Posterior vena cava (tissue), 2 donors: Measurements from ENCODE around the gene UHRF2. TPM values are rescaled to one million over a fixed set of nuclear protein-coding genes. Genes with fewer than 3 reads are reported as not detected.
"Not testable (repeated sequence)": the region's sequence is repeated elsewhere in the genome, so short reads cannot be mapped to it uniquely, and the experiment has no call there.

Experiments
- DNase-seq: peaks from one replicate; pipeline ENCODE4 v3.0.0-alpha.2; 2020; ENCODE audit warnings: low spot score
- intact Hi-C, 2 donors: fragments of 100-400 bp; cut with DNase I; formaldehyde crosslinking; loops; one replicate each; pipeline versions ENCODE4 v1.14.1 to v1.14.2; 2022 to 2023
- long read RNA-seq, 2 donors: library from polyadenylated mRNA; unstranded; transcript quantifications; one replicate each; pipeline ENCODE4 v2.0.0, GENCODE V29; 2020 to 2021
- total RNA-seq, 2 donors: library from RNA; stranded (reverse); fragmentation: NEBNext Ultra II Directional; extraction: Animal tissue kit (Norgen Biotek cat#: 25700); gene quantifications; one replicate each; pipeline ENCODE4 v1.2.1, GENCODE V29; 2021
- donor health status: DM: yes; HTN: yes; CAD: no.
- donor health status: DM: yes; HTN: yes; CAD: no.

UHRF2 gene, protein sequence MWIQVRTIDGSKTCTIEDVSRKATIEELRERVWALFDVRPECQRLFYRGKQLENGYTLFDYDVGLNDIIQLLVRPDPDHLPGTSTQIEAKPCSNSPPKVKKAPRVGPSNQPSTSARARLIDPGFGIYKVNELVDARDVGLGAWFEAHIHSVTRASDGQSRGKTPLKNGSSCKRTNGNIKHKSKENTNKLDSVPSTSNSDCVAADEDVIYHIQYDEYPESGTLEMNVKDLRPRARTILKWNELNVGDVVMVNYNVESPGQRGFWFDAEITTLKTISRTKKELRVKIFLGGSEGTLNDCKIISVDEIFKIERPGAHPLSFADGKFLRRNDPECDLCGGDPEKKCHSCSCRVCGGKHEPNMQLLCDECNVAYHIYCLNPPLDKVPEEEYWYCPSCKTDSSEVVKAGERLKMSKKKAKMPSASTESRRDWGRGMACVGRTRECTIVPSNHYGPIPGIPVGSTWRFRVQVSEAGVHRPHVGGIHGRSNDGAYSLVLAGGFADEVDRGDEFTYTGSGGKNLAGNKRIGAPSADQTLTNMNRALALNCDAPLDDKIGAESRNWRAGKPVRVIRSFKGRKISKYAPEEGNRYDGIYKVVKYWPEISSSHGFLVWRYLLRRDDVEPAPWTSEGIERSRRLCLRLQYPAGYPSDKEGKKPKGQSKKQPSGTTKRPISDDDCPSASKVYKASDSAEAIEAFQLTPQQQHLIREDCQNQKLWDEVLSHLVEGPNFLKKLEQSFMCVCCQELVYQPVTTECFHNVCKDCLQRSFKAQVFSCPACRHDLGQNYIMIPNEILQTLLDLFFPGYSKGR
- total RNA-seq, result 10 to 100 TPM; 36.2 to 41.0 TPM
- long read RNA-seq, donor 1, partial matches to known transcripts, result 1 of 7 reads
- long read RNA-seq, donor 1, other reads (novel, unspliced or antisense), result 5 of 7 reads
- long read RNA-seq, donor 2, partial matches to known transcripts, result 4 of 5 reads
- long read RNA-seq, donor 2, other reads (novel, unspliced or antisense), result 0 of 5 reads

DNA sequence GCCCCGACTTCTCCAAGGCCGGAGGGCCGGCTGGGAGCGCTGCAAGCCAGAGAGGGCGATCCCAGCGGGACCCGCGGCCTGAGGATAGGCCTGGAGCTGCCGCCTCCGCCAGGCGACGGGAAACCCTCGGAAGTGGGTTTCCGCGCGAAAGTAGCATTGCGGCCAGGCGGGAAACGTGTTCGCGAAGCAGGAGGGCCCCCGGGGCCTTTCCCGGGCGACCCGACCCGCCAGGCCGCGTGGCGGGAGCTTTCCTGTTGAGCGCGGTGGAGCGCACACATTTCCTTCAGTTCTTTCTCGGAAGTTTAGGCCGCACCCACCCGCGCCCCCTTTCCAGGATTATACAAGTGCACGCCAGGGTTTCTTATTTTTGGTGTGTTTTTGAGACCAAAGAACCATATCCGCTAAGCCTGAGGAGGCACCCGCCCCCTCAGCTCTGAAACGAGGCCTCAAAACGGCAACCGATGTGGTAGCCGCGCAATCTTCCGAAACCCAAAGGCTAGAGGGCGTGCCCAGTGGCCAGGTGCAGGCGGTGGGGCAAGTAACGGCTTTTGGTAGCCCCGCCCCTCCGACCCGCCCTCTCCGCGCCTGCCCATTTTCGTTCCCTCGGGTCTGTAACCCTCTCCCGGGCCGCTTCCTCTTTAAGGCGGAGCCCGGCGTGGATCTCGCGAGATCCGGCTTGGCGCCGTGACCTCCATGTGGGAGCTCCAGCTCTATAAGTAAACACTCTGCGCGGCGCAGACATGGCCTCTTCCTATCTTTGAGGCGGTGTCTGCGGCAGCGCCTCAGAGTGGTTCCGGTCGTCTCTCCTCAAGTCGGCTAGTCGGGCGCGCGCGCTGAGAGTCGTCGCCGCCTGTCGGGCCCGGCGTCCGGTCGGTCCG lies at the start of gene UHRF2:
UHRF2 (plus strand) TSS at position 713 of the 878 bp plus-strand sequence. CDS start 292 bp downstream, outside the sequence.
- DNase-seq, result peak; percentile 100
- intact Hi-C loops, result no loop called here

DNA sequence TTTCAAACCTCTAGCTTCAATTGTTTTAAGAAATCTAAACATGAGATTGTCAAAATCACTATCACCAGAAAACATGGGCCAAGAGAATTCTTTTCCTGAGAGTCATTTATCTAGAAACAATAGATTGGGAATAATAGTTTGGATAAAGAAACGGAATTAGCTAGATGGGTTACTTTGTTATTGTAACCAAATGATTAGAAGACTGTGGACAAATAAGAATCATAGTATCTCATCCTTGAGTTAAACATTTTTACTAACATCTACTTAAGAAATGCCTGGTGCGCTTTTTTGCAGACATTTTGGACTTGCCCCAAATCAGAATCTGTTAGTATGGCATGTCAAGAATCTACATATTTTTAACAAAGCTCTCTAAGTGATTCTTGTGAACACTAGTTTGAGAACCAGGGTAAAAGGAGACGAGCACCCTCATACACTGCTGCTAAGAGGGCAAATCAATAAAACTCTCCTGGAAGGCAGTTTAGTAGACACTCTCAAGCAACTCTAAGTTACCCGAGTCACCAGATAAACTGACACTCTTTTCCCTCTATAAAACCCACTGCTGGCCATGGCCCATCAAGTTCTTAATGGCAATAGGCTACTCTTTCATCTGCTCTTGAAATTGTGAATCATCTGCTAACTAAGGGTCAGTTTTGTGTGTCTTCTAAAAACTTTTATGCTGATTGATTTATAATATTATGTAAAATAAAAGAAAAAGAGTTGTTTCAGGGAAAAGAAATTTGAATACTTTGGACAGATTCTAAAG lies 45.7 kb upstream of the UHRF2 start:
- intact Hi-C loops, result no loop called here

DNA sequence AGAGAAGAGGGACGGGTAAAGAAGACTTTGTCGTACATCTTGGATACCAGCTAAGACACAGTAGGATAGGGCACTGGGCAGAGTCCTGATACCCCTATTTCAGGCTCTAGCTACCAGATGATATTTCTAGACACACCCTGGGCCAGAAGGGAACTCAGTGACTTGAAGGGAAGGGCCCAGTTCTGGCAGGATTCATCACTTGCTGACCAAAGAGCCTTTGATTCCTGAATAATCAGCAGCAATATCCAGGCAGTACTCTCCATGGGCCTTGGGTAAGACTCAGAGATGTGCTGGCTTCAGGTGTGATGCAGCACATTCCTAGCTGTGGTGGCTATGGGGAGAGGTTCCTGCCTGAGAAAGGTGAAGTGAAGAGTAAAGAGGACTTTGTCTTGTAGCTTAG lies 44.2 kb upstream of the UHRF2 start:
- intact Hi-C loops, result no loop called here
- no peak for DNase-seq

More for the DNA sequence above, 45.7 kb upstream of the UHRF2 start:
- no peak for DNase-seq

DNA sequence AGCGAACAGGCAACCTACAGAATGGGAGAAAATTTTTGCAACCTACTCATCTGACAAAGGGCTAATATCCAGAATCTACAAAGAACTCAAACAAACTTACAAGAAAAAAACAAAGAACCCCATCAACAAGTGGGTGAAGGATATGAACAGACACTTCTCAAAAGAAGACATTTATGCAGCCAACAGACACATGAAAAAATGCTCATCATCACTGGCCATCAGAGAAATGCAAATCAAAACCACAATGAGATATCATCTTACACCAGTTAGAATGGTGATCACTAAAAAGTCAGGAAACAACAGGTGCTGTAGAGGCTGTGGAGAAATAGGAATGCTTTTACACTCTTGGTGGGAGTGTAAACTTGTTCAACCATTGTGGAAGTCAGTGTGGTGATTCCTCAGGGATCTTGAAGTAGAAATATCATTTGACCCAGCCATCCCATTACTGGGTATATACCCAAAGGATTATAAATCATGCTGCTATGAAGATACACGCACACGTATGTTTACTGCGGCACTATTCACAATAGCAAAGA lies 31.5 kb upstream of the UHRF2 start:
- DNase-seq, intact Hi-C loops: not testable (repeated sequence)

DNA sequence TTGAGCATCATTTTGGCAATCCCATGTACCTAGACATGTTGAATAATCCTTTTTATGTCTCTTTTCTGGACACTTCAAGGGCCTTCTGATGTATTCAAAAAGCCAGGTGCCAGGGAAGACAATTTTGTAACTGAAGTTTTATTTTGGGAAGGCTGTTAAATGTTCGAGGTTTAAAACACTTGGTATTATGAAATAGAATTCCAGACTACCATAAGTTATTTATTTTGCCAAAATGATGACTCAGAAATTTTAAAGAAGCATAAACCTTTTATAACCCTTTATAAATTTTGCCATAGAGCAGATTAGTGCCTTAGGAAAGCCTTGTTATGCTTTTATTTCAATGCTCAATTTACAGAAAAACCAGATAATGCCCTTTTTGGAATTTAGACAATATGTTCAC lies 30.3 kb upstream of the UHRF2 start:
- no peak for DNase-seq
- intact Hi-C loops, result no loop called here

DNA sequence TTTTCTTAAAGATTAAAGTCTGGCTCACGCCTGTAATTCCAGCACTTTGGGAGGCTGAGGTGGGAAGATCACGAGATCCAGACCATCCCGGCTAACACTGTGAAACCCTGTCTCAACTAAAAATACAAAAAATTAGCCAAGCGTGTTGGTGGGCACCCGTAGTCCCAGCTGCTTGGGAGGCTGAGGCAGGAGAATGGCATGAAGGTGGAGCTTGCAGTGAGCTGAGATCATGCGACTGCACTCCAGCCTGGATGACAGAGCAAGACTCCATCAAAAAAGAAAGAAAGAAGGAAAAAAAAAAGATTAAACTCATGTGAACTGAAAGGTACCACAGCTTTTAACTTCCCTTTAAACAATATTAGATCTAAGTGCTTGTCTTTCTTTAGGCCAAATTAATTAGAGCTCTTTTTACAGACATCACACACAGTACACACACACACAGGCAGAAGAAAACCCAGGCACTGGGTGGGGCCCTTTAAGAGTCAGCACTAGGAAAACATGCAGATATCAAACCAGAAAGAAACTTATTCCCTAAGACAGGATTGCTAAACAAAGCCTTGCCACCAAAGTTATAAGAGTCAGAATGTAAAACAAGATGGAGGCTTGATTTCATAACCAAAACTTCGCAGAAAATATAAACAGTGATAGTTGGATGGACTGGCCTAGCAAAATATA lies 29.3 kb upstream of the UHRF2 start:
- intact Hi-C loops, result no loop called here
- no peak for DNase-seq

DNA sequence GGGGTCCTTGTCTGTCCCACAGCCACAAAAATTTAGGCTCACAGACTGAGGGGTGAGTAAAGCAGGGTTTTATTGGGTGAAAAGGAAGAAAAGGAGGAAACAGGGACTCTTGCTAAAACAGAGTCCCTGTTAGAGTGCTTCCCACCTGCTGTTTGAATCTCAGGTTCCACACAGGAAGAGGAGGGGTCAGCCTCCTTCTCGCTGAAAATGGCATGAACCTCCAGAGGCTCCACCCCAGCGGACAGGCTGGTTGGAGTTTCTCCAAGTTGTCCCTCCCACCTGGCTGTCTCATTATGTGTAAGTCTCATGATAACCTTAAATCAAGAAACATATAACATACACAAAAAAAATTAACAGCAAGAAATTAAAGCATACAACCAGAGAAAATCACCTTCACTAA lies 28.3 kb upstream of the UHRF2 start:
- DNase-seq, result no peak
- intact Hi-C loops, result no loop called here

DNA sequence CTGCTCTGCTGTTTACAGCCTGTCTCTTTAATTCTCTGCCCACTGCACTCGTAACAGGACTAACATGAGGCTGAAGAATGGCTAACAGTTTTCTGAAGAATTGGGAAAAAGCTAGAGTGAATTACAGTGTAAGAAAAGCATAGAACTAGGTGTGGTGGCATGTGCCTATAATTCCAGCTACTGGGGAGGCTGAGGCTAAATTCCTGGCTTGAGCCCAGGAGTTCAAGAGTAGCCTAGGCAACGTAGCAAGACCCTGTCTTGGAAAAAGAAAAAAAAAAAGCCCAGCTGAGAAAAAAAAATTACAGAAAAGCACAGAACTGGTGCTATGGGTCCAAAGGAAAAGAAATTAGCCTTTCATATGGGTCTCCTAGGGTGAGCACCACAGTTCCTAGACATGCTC lies 13.9 kb upstream of the UHRF2 start:
- DNase-seq, result no peak
- intact Hi-C loops, result no loop called here

DNA sequence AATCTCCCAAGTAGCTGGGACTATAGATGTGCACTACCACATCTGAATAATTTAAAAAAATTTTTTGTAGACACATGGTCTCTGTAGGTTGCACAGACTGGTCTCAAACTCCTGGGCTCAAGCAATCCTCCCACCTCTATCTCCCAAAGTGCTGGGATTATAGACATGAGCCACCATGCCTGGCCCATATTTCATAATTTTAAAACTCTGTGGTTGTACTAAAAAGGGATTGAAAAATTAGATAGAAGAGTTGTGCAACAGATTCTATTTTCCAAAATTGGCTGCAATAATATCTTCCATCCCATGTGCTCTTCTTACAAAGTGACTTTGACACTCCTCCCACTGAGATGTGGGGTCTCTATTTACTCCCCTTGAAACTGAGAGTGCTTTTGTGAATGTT lies 7.6 kb upstream of the UHRF2 start:
- DNase-seq, result no peak
- intact Hi-C loops, result no loop called here

DNA sequence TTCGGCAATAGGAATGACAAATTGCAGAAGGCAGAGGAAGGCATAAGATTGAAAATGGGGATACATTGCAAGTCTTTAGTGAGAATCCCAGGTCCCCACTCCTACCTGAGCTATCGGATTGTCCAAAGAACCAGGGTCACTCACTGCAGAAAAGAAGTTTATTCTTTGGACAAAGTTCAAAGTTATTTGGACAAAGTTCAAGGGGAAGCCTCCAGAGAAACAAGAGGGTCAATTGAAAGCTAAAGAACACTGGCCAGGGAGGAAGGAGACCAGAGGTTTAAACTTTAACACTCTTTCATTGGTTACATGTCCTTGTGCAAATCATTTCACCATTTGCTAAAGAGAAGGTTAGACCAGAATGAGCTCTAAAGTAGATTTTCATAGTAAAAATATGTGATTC lies 5.2 kb upstream of the UHRF2 start:
- DNase-seq, result no peak
- intact Hi-C loops, result no loop called here

DNA sequence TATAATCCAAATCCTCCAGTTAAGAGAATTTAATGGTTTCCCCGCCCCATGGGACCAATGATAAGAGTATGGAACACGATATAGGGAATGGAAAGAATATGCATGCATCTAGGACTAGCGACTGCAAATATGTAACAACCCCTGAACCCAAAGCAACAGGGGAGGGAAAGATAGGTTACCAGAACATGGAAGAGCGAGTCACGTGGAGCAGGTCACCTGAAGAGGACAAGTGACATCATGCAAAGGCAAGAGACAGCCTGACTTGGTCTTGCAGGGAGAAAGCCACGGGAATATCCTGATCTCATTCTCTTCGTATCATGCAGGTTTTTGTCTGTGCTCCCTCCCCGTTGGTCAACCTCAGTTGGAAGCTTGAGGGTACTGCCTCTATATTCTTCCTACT lies 4.7 kb upstream of the UHRF2 start:
- DNase-seq, result no peak
- intact Hi-C loops, result no loop called here

DNA sequence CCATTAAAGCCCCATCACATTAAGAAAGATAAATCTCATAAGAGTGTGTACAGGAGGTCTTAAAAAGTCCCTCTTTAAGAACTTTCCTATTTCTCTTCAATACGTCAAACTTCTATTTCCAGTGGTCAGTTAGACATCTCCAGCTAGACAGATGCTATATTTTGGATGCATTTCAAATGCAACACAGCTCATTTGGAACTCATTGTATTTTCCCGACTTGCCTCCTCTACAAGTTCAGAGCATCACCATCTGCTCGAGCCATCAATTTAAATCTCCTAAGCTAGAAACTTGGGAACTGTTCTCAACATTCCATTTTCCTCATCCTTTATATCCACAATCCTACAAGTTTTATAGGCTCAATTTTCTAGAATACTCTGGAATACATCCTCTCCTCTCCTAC lies 3.2 kb upstream of the UHRF2 start:
- intact Hi-C loops, result no loop called here
- no peak for DNase-seq

DNA sequence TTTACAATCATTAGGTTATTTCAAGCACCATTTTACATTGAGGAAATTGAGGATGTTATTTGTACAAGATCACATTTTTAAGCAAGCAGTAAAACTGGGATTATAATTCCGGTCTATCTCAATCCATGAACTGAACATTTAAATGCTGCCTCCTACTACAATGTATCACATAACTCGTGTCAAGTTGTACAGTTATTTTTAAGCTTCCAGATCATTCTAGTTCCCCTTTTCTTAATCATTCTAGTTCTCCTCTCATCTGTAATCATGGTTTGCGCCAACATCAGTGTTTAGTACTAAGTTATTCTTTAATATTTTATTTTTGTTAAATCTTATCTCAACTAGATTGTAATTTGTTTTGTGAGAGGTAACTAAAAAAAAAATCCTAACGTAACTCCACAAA lies 2.4 kb upstream of the UHRF2 start:
- DNase-seq, result no peak
- intact Hi-C loops, result no loop called here

DNA sequence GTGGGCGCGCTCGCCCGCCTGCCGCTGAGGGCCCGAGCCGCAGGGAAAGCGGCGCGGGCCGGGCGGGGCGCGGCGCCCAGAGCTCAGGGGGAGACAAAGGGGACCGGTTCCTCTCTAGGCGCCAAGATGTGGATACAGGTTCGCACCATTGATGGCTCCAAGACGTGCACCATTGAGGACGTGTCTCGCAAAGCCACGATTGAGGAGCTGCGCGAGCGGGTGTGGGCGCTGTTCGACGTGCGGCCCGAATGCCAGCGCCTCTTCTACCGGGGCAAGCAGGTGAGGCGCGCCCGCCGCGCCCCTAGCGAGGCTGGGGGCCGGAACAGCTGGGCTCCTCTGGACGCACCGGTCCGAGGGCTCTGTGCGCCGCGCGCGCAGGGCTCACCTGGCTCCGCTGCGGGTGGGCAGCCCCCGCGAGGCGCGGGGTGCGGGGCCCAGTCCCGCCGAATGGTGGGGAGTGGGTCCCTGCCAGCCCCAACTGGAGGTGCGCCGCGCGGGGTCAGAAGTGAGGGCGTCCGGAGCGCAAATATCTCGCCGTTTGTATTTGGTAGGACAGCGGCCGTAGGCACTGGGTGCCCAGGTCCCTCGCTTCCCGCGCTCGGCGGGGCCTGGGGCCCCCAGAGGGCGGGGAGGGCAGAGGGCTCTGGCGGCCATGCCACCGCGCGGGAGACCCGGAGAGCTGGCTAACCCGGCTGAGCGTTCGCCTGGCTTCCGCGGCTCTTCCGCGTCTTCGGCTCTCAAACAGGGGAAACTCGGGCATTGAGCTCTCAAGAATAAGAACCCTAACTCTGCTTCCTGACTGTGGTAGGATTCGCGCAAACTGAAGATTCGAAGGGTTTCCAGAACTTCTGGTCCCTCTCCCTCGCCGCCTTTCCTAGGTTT lies 607 bp downstream of the UHRF2 start:
- intact Hi-C loops, result no loop called here
- DNase-seq, result peak; percentile 80

DNA sequence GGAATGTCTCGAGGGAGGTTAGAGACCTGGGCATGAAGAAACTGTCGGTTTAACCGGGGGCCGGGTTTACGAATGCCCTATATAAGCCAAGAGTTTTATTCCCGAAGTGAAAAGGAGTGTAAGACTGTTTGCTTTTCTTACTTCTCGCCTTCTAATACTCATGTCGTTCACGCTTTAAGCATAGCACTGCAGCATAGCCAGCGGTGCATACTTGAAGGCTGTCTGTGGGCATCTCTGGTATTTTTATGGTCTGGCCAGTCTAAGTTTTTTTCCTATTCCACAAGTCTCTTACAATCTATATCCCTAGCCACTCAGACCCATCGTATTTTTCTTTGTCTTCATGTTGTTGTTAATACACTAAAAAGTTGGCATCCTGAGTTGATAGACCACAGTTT lies 1.2 kb downstream of the UHRF2 start:
- DNase-seq, result no peak
- intact Hi-C loops, result no loop called here

DNA sequence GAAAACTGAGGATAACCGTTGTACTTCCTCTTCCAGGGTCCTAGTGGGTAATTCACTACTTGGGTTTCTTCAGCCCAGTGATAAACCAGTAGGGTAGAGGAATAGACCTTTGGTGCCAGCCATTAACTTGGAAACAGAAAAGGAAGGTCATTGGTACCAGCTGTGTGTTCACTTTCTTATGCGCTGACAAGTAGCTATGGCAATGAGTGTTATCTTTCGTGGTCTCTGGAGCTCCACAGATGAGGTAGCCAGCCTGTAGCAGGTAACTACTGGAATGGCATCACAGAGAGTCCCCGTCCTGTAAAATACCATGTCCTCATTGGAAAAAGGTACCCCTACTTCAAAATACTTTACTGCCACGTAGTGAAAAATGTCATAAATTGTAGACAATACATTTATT lies 2.3 kb downstream of the UHRF2 start:
- intact Hi-C loops, result no loop called here
- no peak for DNase-seq

DNA sequence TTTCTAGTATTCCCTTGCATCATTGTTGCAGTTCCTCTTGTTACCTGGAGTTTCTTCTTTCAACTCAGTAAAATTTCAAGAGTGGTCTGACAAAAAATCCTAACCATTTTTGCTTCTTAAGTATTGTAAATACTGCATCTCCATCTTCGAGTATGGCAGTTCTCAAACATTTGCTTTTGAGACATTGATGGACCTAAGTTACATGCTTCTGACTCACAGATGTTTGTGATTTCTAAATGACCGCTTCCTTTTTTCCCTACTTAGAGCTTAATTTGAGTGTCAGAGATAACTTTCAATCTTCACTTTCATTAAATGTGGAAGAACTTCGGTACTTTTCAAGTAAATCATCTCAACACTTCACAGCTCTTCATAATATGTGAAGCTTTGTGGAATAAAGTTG lies 4.2 kb downstream of the UHRF2 start:
- intact Hi-C loops, result no loop called here
- DNase-seq, result no peak
